ENCODE results near the gene HOXA3. TPM values are rescaled to one million over a fixed set of nuclear protein-coding genes. Genes with fewer than 3 reads are reported as not detected.

Gene HOXA3
- total and polyA plus RNA-seq, 8 donors = 0.87 to 42.6 (median 5.0) TPM

- no peaks in the 10 kb centered on the region for H3K36me3 ChIP-seq
- no peak overlapping the region for H3K27ac ChIP-seq
- WGBS, 5 donors = 66 to 82% (median 75%) methylated on average over 18 to 22 of the region's 22 CpGs
- H3K4me1 ChIP-seq = peaks cover 27 to 37% (median 34%) of the 10 kb centered on the region in 4 donors
- TF ChIP-seq POLR2AphosphoS5 (IDR thresholded peaks at IDR 0.05) (no peak), EP300 (IDR thresholded peaks at IDR 0.05) (no peak), POLR2A (IDR thresholded peaks at IDR 0.05) (no peak), CTCF (IDR thresholded peaks at IDR 0.05) (no peak)
- peaks cover 0 to 9% (median 0%) of the 10 kb centered on the region in 4 donors for H3K9me3 ChIP-seq
- no peak overlapping the region for H3K4me3 ChIP-seq
- H3K27me3 ChIP-seq = peaks cover 53 to 100% (median 93%) of the 10 kb centered on the region in 3 donors
- intact Hi-C loops (cut with DNase I; ENCODE audit: low total_unique reads) = loop anchor here (10.0 kb wide), 1 partner anchor 1302 kb away; no protein-coding TSS in a partner anchor
- no peak for DNase-seq
These were observed 24.8 kb upstream of the HOXA3 start for GRCh38 chr7:27176962-27177794.

GRCh38 chr7:27176524-27176845 lies 24.1 kb upstream of the HOXA3 start:
- Histone ChIP-seq H3K9me3 (peaks cover 0 to 9% (median 0%) of the 10 kb centered on the region in 4 donors), H3K4me1 (peaks cover 27 to 44% (median 40%) of the 10 kb centered on the region in 4 donors), H3K27me3 (peaks cover 56 to 100% (median 93%) of the 10 kb centered on the region in 3 donors), H3K4me3 (no peak overlapping the region), H3K27ac (no peak overlapping the region), H3K36me3 (no peaks in the 10 kb centered on the region)
- TF ChIP-seq EP300 (IDR thresholded peaks at IDR 0.05) = no peak
- 71 to 77% (median 76%) methylated on average over 3 of the region's 3 CpGs for WGBS, 5 donors
- DNase-seq = no peak
- intact Hi-C loops (cut with DNase I; ENCODE audit: low total_unique reads) = loop anchor here (10.0 kb wide), 1 partner anchor 1302 kb away; no protein-coding TSS in a partner anchor

- no peaks in the 10 kb centered on the region for H3K36me3 ChIP-seq
- DNase-seq = no peak
- H3K27me3 ChIP-seq = peaks cover 55 to 100% (median 98%) of the 10 kb centered on the region in 3 donors
- H3K4me1 ChIP-seq = peaks cover 27 to 45% (median 40%) of the 10 kb centered on the region in 4 donors
- no peak overlapping the region for H3K4me3 ChIP-seq
- TF ChIP-seq POLR2AphosphoS5 (IDR thresholded peaks at IDR 0.05) = no peak
- TF ChIP-seq EP300 (IDR thresholded peaks at IDR 0.05) = no peak
- no peak for TF ChIP-seq POLR2A (IDR thresholded peaks at IDR 0.05)
- TF ChIP-seq CTCF (IDR thresholded peaks at IDR 0.05) = no peak
- no peak overlapping the region for H3K27ac ChIP-seq
- 34 to 63% (median 38%) methylated on average over 38 to 40 of the region's 40 CpGs for WGBS, 5 donors
- H3K9me3 ChIP-seq = peaks cover 0 to 9% (median 0%) of the 10 kb centered on the region in 4 donors
- intact Hi-C loops (cut with DNase I; ENCODE audit: low total_unique reads) = loop anchor here (10.0 kb wide), 1 partner anchor 1301 kb away; no protein-coding TSS in a partner anchor
These were observed 23.5 kb upstream of the HOXA3 start for GRCh38 chr7:27175626-27176523.

- Histone ChIP-seq H3K27ac (no peak overlapping the region), H3K9me3 (peaks cover 0 to 10% (median 0%) of the 10 kb centered on the region in 4 donors), H3K27me3 (peaks cover 49 to 100% (median 98%) of the 10 kb centered on the region in 3 donors), H3K4me1 (peaks cover 26 to 45% (median 39%) of the 10 kb centered on the region in 4 donors), H3K36me3 (no peaks in the 10 kb centered on the region), H3K4me3 (no peak overlapping the region)
- 45 to 57% (median 52%) methylated on average over 11 to 12 of the region's 12 CpGs for WGBS, 5 donors
- TF ChIP-seq POLR2AphosphoS5 (IDR thresholded peaks at IDR 0.05) (no peak), EP300 (IDR thresholded peaks at IDR 0.05) (no peak), CTCF (IDR thresholded peaks at IDR 0.05) (no peak), POLR2A (IDR thresholded peaks at IDR 0.05) (no peak)
- no peak for DNase-seq
- intact Hi-C loops (cut with DNase I; ENCODE audit: low total_unique reads) = loop anchor here (10.0 kb wide), 1 partner anchor 1300 kb away; no protein-coding TSS in a partner anchor
These were observed 22.7 kb upstream of the HOXA3 start for GRCh38 chr7:27174874-27175625.
